HG02763 (cell line): ENCODE results near the gene CHRNB4.

Source experiments
- ATAC-seq: cut with Tn5 transposase; IDR thresholded peaks from one replicate; pipeline ENCODE4 v1.9.1; 2021; ENCODE audit warnings: mild to moderate bottlenecking, moderate library complexity; ENCODE audit not compliant: unreplicated experiment

Gene CHRNB4

GRCh38 chr15:78671626-78672211 lies 30.7 kb upstream of the CHRNB4 start:
- ATAC-seq, result no peak

DNA sequence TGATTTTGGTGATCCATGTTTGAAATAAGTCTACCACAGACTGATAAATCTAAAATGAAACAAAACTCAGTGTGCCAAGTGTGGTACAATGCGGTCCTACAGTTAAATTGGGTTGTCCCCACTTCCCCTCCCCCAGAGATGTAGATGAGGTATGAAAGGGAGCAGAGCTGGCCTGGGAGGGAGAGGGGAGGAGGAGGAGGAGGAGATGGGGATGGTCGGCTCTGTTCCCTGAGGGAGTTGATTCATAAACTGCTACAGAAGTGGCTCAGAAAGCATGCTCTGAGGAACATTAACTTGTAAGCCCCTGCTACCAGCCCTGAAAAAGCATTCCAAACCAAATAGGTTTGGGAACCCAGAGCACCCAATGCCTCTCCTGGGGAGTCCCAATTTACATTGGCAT lies 28.0 kb upstream of the CHRNB4 start:
- no peak for ATAC-seq

DNA sequence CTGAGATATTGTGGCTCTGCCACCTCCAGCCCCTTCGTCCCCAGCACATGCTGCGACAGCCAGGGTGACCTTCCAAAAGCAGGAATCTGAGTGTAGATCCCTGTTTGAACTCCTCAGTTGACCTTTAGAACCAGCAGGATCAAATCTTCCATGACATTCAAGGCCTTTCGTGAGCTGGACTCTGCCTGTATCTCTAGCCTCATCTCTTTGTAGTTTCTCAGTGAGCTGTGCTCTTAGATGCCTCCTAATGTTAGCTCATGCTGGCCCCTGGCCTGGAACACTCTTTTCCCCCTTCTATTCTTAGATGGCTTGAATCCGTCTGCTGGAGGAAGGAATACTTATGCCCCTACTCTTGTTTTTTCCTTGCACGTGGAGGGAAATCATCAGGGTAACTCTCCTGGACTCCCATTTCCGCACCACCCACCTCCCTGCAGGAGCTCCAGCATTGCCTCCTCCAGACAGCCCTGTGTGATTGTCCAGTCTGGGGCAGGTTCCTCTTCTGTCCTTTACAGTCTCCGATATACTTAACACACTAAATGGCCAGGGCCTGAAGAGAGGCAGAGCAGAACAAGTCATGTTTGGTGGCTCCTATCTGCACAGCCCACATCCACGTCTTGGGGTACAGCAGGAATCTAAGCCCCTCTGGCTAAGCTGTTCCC lies 26.7 kb upstream of the CHRNB4 start:
- ATAC-seq, result no peak

GRCh38 chr15:78666010-78666409 lies 25.0 kb upstream of the CHRNB4 start:
- ATAC-seq, result no peak

- no peak for ATAC-seq
Measured at GRCh38 chr15:78663703-78664102, 22.7 kb upstream of the CHRNB4 start.

DNA sequence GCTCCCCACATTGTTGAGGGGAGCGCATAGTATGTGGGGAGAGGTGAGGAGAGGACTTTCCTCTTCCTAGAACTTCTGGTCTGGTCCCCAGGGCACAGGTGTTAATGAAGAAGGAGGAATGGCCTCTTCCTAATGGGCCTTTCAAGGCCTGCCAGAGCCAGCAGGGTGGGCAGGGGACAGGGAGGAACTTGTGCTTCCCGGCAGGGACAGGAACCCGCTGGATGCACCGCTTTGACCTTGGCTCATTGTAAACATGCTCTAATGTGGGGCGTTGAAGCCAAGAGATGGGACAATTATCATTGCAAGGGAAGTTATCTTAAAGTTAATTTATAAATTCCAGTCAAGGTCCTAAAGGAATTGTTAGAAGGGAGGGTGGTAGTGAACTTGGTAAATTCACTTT lies 21.0 kb upstream of the CHRNB4 start:
- ATAC-seq, result no peak

DNA sequence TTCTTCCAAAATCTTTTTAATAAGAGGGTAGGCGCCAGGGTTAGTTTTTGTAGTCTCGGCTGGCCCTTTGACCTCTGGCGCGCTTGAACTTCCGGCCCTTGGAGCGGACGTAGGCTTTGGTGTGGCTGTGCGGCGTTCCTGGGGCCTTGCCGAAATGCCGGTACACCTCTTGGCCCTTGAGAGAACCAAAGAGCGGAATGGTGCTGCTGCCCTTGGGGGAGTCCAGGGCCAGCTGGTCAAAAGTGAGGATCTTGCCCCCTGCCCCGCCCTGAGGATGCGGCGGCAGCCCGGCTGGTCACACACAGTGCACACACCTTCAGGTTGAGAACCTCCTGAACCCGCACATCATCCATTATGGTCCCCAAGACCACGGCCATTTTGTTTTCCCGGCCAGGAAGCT lies 20.0 kb upstream of the CHRNB4 start:
- ATAC-seq, result no peak

GRCh38 chr15:78660584-78660983 lies 19.6 kb upstream of the CHRNB4 start:
- ATAC-seq, result no peak

DNA sequence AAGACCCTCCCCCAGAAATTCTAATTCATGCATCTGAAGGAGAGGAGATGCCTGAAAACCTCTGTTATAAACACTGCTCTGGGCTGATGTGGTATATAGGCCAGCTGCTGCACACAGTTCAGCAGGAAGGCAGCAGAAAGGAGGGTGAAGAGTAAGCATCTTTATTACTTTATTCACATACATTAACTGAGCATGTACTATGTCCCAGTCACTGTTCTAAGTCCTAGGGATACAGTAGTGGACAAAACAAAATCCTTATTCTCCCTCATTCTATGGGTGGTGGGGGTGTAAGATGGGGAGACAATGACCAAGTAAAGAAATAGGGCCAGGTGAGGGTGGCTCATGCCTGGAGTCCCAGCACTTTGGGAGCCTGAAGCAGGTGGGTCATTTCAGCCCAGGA lies 17.8 kb upstream of the CHRNB4 start:
- no peak for ATAC-seq

- no peak for ATAC-seq
Measured at GRCh38 chr15:78654272-78654671, 13.3 kb upstream of the CHRNB4 start.

- ATAC-seq, result no peak
Measured at GRCh38 chr15:78651930-78652615, 11.1 kb upstream of the CHRNB4 start.

GRCh38 chr15:78651007-78651406 lies 10.0 kb upstream of the CHRNB4 start:
- ATAC-seq, result no peak

DNA sequence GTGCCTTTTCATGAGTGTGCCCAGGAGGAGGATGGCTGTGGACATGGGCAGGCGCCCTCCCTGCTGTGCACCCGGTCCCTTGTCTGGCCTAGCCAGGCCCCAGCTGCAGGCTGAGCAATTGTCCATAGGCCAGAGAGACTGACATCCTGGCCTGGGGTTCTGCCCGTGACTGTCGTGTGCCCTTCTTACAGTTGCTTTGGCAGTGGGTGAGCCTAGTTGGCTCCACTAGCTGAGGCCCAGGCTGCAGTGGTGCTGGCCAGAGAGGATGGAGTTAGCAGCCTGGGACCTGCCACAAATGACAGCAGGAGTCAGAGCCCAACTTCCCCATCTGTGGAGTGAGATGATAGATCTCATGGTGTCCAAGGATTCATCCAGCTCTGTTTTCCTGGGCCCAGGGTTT lies 9.0 kb upstream of the CHRNB4 start:
- ATAC-seq, result no peak

- ATAC-seq, result no peak
Measured at GRCh38 chr15:78645009-78645408, 4.0 kb upstream of the CHRNB4 start.

DNA sequence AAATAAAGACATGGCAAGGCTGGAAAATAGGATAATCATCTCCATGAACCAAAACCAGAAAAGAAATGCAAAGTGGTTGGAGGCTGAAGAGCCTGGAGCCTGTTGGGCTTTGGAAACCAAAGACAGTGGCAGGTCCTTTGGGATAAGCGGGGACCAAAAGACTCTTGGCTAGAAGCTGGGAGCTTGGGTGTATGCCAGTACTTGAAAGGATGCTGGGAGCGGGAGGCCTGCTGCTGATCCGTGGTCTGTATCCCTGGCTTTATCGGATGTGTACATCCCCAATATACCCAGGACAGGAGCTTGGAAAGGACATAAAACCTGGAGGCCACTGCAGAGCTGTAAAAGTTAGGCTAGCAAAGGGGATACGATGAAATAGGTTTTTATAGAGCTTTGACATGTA lies 1.3 kb upstream of the CHRNB4 start:
- no peak for ATAC-seq

GRCh38 chr15:78641749-78642275 lies 802 bp upstream of the CHRNB4 start:
- ATAC-seq, result no peak

DNA sequence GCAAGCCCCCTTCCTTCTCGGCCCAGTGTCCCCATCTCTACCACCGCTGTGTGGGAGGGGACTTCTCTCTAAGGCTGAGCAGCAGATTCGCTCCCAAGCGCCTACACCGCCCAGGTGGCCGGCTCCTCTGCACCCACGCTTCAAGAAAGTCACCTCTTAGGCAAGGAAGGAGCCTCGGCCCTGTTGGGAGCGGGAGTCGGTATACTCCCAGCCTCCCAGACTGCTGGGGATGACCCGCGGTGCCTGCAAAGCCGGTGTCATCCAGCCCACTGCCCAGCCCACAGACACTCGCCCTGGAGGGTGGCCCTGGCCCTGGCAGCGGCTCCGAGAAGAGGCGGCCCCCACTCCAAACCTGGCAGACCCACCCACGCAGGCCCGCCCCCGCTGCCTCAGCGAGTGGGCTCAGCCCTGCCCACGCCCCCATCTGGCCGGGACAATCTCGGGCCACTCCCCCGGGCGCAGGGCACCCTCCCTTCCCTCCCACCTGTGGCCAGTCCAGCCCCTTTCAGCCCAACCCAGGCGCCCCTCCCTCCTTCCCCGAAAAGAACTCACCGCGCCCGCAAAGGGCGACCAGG lies 396 bp downstream of the CHRNB4 start:
- no peak for ATAC-seq

- ATAC-seq, result no peak
Measured at GRCh38 chr15:78638658-78639314, 2.2 kb downstream of the CHRNB4 start.

- ATAC-seq, result no peak
Measured at GRCh38 chr15:78637776-78638435, 3.1 kb downstream of the CHRNB4 start.

DNA sequence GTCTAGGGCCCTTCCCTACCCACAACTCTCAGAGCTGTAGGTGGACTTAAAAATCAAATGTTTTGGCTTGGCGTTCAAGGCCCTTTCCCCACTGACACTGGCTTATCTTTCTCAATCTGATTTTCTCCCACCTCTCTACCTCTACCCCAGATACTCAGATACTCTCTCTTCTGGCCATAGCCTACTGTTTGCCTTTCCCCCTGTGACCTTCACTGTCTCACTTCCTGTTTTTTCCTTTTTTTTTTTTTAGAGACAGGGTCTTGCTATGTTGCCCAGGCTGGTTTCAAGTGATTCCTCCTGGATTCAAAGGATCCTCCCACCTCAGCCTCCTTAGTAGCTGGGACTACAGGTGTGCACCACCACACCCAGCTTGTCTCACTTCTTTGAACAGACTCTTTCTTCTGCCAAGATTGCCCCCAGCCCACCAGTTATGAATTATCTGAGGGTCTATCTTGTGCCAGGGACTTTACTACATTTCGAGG lies 4.6 kb downstream of the CHRNB4 start:
- no peak for ATAC-seq

DNA sequence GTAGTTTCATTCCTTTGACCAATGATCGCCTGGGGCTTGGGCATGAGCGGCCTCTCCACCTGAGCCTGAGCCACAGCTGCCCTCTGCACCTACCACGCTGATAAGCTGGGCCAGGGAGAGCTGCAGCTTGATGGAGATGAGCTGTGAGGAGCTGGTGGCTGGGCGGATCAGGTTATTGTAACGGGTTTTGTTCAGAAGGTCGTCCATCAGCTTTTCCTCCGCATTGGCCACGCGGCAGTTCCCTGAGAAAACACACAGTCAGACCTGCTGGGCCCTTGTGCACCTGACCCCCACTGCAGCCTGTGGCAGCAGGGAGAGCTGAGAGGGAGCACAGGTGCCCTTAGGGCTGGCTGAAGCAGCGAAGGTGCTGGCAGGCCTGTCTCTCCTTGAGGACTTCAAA lies 5.7 kb downstream of the CHRNB4 start:
- ATAC-seq, result no peak
